ENCODE results near the gene CDH4. TPM values are rescaled to one million over a fixed set of nuclear protein-coding genes. Genes with fewer than 3 reads are reported as not detected.

The CDH4 gene
- total RNA-seq, 2 experiments from 2014 or later = 0.11 to 0.18 TPM

GRCh38 chr20:61875996-61876395 is 623.9 kb downstream of the CDH4 start:
- Mint-ChIP-seq H3K36me3 (ENCODE audit: low read depth) (no peaks in the 10 kb centered on the region), H3K4me3 (no peak overlapping the region), H3K4me1 (ENCODE audit: low read depth) (no peaks in the 10 kb centered on the region), H3K27me3 (no peaks in the 10 kb centered on the region), H3K27ac (no peak overlapping the region), H3K9me3 (no peaks in the 10 kb centered on the region)
- ChIA-PET CTCF (no interaction called here), POLR2A (no interaction called here)
- intact Hi-C loops (cut with micrococcal nuclease) = no loop called here
- ATAC-seq (no peak), DNase-seq (no peak)
- TF ChIP-seq CTCF (IDR thresholded peaks at IDR 0.05) = no peak

- intact Hi-C loops (cut with micrococcal nuclease) = no loop called here
- H3K27me3 Mint-ChIP-seq = no peaks in the 10 kb centered on the region
- no peak for TF ChIP-seq CTCF (IDR thresholded peaks at IDR 0.05)
- no peaks in the 10 kb centered on the region for H3K4me1 Mint-ChIP-seq (ENCODE audit: low read depth)
- H3K4me3 Mint-ChIP-seq = no peak overlapping the region
- ChIA-PET CTCF (no interaction called here), POLR2A (no interaction called here)
- H3K36me3 Mint-ChIP-seq (ENCODE audit: low read depth) = no peaks in the 10 kb centered on the region
- no peak for ATAC-seq
- no peak for DNase-seq
- no peak overlapping the region for H3K27ac Mint-ChIP-seq
- no peaks in the 10 kb centered on the region for H3K9me3 Mint-ChIP-seq
Measured at GRCh38 chr20:61876952-61877728, 625.1 kb downstream of the CDH4 start.

GRCh38 chr20:61877776-61878477 is 625.9 kb downstream of the CDH4 start:
- Mint-ChIP-seq H3K27me3 (no peaks in the 10 kb centered on the region), H3K36me3 (ENCODE audit: low read depth) (no peaks in the 10 kb centered on the region), H3K4me3 (no peak overlapping the region), H3K27ac (no peak overlapping the region), H3K9me3 (no peaks in the 10 kb centered on the region), H3K4me1 (ENCODE audit: low read depth) (no peaks in the 10 kb centered on the region)
- intact Hi-C loops (cut with micrococcal nuclease) = no loop called here
- no peak for ATAC-seq
- DNase-seq = no peak
- ChIA-PET CTCF (no interaction called here), POLR2A (interaction anchor here (1.1 kb wide), 1 partner anchor 10 kb away, joined by 3 read pairs; no protein-coding TSS in a partner anchor)
- no peak for TF ChIP-seq CTCF (IDR thresholded peaks at IDR 0.05)

GRCh38 chr20:61878478-61879302 is 626.6 kb downstream of the CDH4 start:
- DNase-seq (no peak), ATAC-seq (no peak)
- ChIA-PET POLR2A (interaction anchor here (1.1 kb wide), 1 partner anchor 9 kb away, joined by 3 read pairs; no protein-coding TSS in a partner anchor), CTCF (no interaction called here)
- intact Hi-C loops (cut with micrococcal nuclease) = no loop called here
- TF ChIP-seq CTCF (IDR thresholded peaks at IDR 0.05) = no peak
- H3K4me1 Mint-ChIP-seq (ENCODE audit: low read depth) = no peaks in the 10 kb centered on the region
- H3K27ac Mint-ChIP-seq = no peak overlapping the region
- no peaks in the 10 kb centered on the region for H3K36me3 Mint-ChIP-seq (ENCODE audit: low read depth)
- H3K27me3 Mint-ChIP-seq = peaks cover 1% of the 10 kb centered on the region
- no peaks in the 10 kb centered on the region for H3K9me3 Mint-ChIP-seq
- H3K4me3 Mint-ChIP-seq = no peak overlapping the region
